ENCODE data around the gene EMID1. TPM values are rescaled to one million over a fixed set of nuclear protein-coding genes. Genes with fewer than 3 reads are reported as not detected.

The EMID1 gene
- total RNA-seq, 1 experiment from 2014 or later, result 5.4 TPM

GRCh38 chr22:29272624-29273023 is 66.9 kb downstream of the EMID1 start:
- no peak overlapping the region for H3K27ac Mint-ChIP-seq

More at GRCh38 chr22:29272624-29273023, 66.9 kb downstream of the EMID1 start:
- H2BK12ac ChIP-seq (ENCODE audit: insufficient read length, low read depth, low read length), result no peak overlapping the region
- no peaks in the 10 kb centered on the region for H3K9me3 ChIP-seq (ENCODE audit: control insufficient read depth, low read depth, low read length)
- H2AFZ ChIP-seq (ENCODE audit: low read length), result no peak overlapping the region
- no peak overlapping the region for H3T11ph ChIP-seq (ENCODE audit: low read length)
- H4K5ac ChIP-seq (ENCODE audit: insufficient read length, low read depth, low read length), result no peak overlapping the region
- no peaks in the 10 kb centered on the region for H3K27me3 Mint-ChIP-seq (ENCODE audit: low read depth)
- peaks cover 0 to 4% of the 10 kb centered on the region in 2 experiments; a peak in 2 of 5 replicates for H3K9me3 Mint-ChIP-seq
- H3K36me3 Mint-ChIP-seq (ENCODE audit: insufficient read depth in 1 of 3, low read depth in 3 of 3), result peaks cover 71 to 89% (median 88%) of the 10 kb centered on the region in 3 experiments
- no peak overlapping the region for H3K18ac ChIP-seq (ENCODE audit: insufficient read length, low read depth, low read length)
- H3K27ac ChIP-seq (ENCODE audit: insufficient read length, low read depth, low read length), result no peak overlapping the region
- no peak overlapping the region for H3K4me3 Mint-ChIP-seq
- no peak for TF ChIP-seq CTCF (conservative IDR thresholded peaks at IDR 0.05)
- H3K14ac ChIP-seq (ENCODE audit: insufficient read depth, low read length), result no peak overlapping the region
- no peaks in the 10 kb centered on the region for H4K20me1 ChIP-seq (ENCODE audit: control insufficient read depth, insufficient read depth, insufficient read length)
- no peak overlapping the region for H3K4ac ChIP-seq (ENCODE audit: low read depth, low read length)
- no CpG with 5 or more reads among the region's 2 CpGs for WGBS (ENCODE audit: extremely low coverage, insufficient read length, low lambda C conversion rate)
- H3K79me1 ChIP-seq (ENCODE audit: insufficient read depth, low read depth, low read length, poor library complexity, severe bottlenecking), result peaks cover 3% of the 10 kb centered on the region
- H3K4me1 Mint-ChIP-seq, result peaks cover 33 to 37% of the 10 kb centered on the region in 2 experiments
- H3K23ac ChIP-seq (ENCODE audit: insufficient read length, low read depth, low read length), result no peak overlapping the region
- H4K8ac ChIP-seq (replicated peaks; ENCODE audit: insufficient read length, low read depth, low read length), result no peak overlapping the region
- H3K56ac ChIP-seq (ENCODE audit: insufficient read length, low read depth, low read length), result no peak overlapping the region
- H4K91ac ChIP-seq (ENCODE audit: insufficient read length, low read depth, low read length), result no peak overlapping the region
- H2BK5ac ChIP-seq (ENCODE audit: insufficient read length, low read length), result no peak overlapping the region
- no peak overlapping the region for H2BK15ac ChIP-seq (ENCODE audit: low read depth, low read length)
- H3K4me2 ChIP-seq (ENCODE audit: insufficient read depth, insufficient read length, low read length), result no peak overlapping the region
- peaks cover 8% of the 10 kb centered on the region for H3K4me1 ChIP-seq (ENCODE audit: insufficient read depth, low read length)
- no peak overlapping the region for H2BK120ac ChIP-seq (ENCODE audit: low read depth, low read length, poor library complexity, severe bottlenecking)
- peaks cover 14% of the 10 kb centered on the region for H3K23me2 ChIP-seq (ENCODE audit: insufficient read length, low read depth, low read length, poor library complexity, severe bottlenecking)
- H3K9ac ChIP-seq (ENCODE audit: extremely low read depth, insufficient read length, low read length), result no peak overlapping the region
- no peaks in the 10 kb centered on the region for H3K27me3 ChIP-seq (ENCODE audit: insufficient read depth, low read length)
- no peak overlapping the region for H2AK5ac ChIP-seq (ENCODE audit: insufficient read length, low read length)
- DNase-seq, result no peak
- H3K79me2 ChIP-seq (ENCODE audit: insufficient read depth, low read length), result peaks cover 58% of the 10 kb centered on the region
- H2BK20ac ChIP-seq (ENCODE audit: low read depth, low read length, poor library complexity, severe bottlenecking), result no peak overlapping the region

Measured in H9 (cell line).